ENCODE data around the gene USP13. TPM values are rescaled to one million over a fixed set of nuclear protein-coding genes. Genes with fewer than 3 reads are reported as not detected.

Gene USP13
- total RNA-seq, 1 donor = 14.4 TPM

DNA sequence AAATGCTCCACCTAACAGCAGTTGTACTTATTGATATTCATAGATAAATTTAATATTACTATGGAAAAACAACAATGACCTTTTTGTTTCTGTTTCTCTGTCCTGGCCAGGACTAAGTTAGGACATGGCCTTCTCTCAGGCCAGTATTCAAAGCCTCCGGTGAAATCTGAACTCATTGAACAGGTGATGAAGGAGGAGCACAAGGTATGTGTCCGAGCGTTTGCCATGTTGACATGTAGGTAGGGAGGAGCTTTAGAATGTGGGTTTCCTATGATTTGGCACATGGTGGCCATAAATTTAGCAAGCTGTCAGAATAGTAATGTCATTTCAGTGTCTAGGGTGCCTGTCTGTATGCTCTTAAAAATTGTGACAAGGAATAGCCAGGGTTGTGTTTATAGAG is 77.7 kb downstream of the USP13 start:
- DNase-seq (ENCODE audit: low read depth) = no peak
- TF ChIP-seq, protein P1, sequence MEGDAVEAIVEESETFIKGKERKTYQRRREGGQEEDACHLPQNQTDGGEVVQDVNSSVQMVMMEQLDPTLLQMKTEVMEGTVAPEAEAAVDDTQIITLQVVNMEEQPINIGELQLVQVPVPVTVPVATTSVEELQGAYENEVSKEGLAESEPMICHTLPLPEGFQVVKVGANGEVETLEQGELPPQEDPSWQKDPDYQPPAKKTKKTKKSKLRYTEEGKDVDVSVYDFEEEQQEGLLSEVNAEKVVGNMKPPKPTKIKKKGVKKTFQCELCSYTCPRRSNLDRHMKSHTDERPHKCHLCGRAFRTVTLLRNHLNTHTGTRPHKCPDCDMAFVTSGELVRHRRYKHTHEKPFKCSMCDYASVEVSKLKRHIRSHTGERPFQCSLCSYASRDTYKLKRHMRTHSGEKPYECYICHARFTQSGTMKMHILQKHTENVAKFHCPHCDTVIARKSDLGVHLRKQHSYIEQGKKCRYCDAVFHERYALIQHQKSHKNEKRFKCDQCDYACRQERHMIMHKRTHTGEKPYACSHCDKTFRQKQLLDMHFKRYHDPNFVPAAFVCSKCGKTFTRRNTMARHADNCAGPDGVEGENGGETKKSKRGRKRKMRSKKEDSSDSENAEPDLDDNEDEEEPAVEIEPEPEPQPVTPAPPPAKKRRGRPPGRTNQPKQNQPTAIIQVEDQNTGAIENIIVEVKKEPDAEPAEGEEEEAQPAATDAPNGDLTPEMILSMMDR (IDR thresholded peaks at IDR 0.05; ENCODE audit: insufficient read depth, low read length) = no peak
- H3K4me3 ChIP-seq (ENCODE audit: low read depth, low read length) = no peak overlapping the region

DNA sequence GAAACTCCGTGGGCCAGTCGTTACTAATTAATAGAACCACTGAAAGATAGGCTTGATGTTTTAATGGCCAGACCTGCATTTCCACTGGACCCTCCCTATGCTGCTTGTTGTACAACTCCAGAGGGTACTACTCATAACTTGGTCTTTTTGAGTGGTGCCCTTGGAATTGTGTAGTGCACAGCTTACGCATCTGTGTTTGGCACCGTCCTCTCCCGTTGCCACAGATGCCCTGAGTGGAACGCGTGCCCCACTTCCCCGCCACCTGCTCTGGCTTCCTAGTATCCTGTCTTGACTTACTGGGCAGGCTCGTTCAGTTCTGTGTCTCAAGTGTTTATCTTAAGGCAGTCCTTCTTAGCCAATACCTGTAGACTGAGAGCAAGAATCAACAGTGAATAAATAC is 78.7 kb downstream of the USP13 start:
- DNase-seq (ENCODE audit: low read depth) = no peak
- TF ChIP-seq, protein P1 (IDR thresholded peaks at IDR 0.05; ENCODE audit: insufficient read depth, low read length) = no peak
- H3K4me3 ChIP-seq (ENCODE audit: low read depth, low read length) = no peak overlapping the region

DNA sequence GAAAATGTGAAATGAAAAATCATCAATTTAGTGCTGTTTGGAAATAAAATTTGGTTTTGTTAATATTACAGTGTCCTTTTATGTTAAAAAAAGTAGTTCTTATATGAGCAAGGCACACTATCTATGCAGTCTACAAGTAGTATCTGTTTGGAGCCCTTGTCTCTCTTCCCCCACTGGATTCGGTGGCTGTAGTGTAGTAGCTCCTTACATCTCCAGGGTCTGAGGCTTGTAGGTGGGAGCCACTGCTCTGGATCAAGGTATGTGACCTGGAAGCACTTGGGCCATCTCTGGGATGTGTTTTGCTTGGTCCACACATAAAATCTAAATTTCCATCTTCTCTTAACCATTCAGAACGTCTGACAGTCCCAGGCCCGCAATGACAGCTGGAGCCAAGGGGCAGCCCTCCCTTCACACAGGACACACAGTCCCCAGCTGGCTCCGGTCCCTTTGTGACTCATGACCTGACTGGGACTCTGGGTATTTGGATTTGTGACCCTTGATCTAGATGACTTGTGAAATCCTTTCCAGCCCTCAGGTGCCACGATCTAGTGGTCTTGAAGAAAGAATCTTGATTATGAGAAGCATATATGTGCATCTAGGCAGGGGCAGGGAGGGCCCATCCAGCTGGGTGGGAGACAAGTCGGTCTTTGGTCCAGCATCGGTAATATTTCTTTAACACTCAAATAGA is 80.0 kb downstream of the USP13 start:
- TF ChIP-seq, protein P1 (IDR thresholded peaks at IDR 0.05; ENCODE audit: insufficient read depth, low read length) = no peak
- no peak overlapping the region for H3K4me3 ChIP-seq (ENCODE audit: low read depth, low read length)
- DNase-seq (ENCODE audit: low read depth) = no peak

DNA sequence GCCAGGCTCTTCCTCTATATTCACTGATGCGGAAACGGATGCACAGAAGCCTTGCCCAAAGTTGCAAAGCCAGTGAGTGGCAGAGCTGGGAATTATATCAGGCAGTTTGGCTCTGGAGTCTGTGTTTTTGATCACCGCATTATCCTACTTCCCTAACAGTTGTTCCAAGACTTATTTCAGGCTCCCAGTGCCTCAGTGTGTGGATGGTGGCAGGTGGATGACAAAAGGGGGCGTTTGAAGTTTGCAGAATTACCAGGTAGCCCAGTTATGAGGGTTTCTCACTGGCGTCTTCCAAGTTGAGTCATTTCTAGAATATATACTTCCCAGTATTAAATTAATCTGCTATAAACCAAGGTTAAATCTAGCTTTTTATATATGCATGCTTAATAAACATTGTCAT is 81.0 kb downstream of the USP13 start:
- no peak for DNase-seq (ENCODE audit: low read depth)
- no peak overlapping the region for H3K4me3 ChIP-seq (ENCODE audit: low read depth, low read length)
- TF ChIP-seq, protein P1 (IDR thresholded peaks at IDR 0.05; ENCODE audit: insufficient read depth, low read length) = no peak

- TF ChIP-seq, protein P1 (IDR thresholded peaks at IDR 0.05; ENCODE audit: insufficient read depth, low read length) = no peak
- DNase-seq (ENCODE audit: low read depth) = no peak
- H3K4me3 ChIP-seq (ENCODE audit: low read depth, low read length) = no peak overlapping the region
These were observed 81.8 kb downstream of the USP13 start for GRCh38 chr3:179734497-179735281.

DNA sequence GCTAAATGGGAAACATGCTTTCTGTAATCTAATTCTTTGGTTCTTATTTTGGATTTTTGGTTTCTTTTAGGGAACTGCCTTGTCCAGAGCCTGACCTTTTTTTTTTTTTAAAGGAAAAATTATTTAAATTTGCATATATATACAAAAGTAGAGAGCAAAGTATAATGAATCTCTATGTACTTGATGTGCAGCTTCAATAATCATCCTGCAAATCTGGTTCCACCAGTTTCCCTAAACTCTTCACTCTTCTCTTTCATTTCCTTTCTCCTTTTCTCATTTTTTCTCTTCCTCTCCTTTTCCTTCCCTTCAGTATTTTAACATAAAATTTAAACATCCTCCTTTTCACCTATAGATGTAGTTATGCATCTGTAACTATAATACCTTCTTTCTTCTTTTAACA is 82.5 kb downstream of the USP13 start:
- TF ChIP-seq, protein P1 (IDR thresholded peaks at IDR 0.05; ENCODE audit: insufficient read depth, low read length) = no peak
- no peak overlapping the region for H3K4me3 ChIP-seq (ENCODE audit: low read depth, low read length)
- no peak for DNase-seq (ENCODE audit: low read depth)
